Calu3 (cell line): ENCODE measurements around the gene CAPN8. TPM values are rescaled to one million over a fixed set of nuclear protein-coding genes. Genes with fewer than 3 reads are reported as not detected.

ENCODE experiments used
- BruUV-seq: library from RNA; stranded (reverse); fragments of 400-500 nt; replicated peaks from 2 replicates; lab custom pipeline; 2021; lab: Mats Ljungman, UMichigan
- CTCF ChIA-PET: fragments of 300-600 bp; sonication (Branson Sonifier 250); formaldehyde crosslinking; loops from one replicate; lab custom pipeline; 2022; ENCODE audit warnings: antibody characterized with exemption; lab: Charles Lee
- DNase-seq: peaks from one replicate; pipeline ENCODE4 v3.0.0; 2022
- H3K27ac Mint-ChIP-seq: one replicate; pipeline ENCODE4 v1.8.0; 2022; ENCODE audit warnings: mixed read lengths; ENCODE audit not compliant: unreplicated experiment
- H3K27me3 Mint-ChIP-seq: one replicate; pipeline ENCODE4 v1.8.0; 2022; ENCODE audit warnings: mixed read lengths; ENCODE audit not compliant: unreplicated experiment
- H3K36me3 Mint-ChIP-seq: one replicate; pipeline ENCODE4 v1.8.0; 2022; ENCODE audit warnings: mild to moderate bottlenecking, moderate library complexity, mixed read lengths; ENCODE audit not compliant: insufficient read depth, unreplicated experiment
- H3K4me1 Mint-ChIP-seq: one replicate; pipeline ENCODE4 v1.8.0; 2022; ENCODE audit warnings: mild to moderate bottlenecking, low read depth, mixed read lengths; ENCODE audit not compliant: unreplicated experiment
- H3K4me3 Mint-ChIP-seq: one replicate; pipeline ENCODE4 v1.8.0; 2022; ENCODE audit warnings: mild to moderate bottlenecking, low read depth, moderate library complexity, mixed read lengths; ENCODE audit not compliant: unreplicated experiment
- H3K9me3 Mint-ChIP-seq: one replicate; pipeline ENCODE4 v1.8.0; 2022; ENCODE audit warnings: low read depth, mixed read lengths; ENCODE audit not compliant: unreplicated experiment
- intact Hi-C: fragments of 100-400 bp; cut with micrococcal nuclease; formaldehyde crosslinking; loops from one replicate; pipeline ENCODE4 v1.10.0; 2022; ENCODE audit not compliant: unreplicated experiment
- total RNA-seq: library from RNA; stranded (reverse); gene quantifications from 2 replicates; pipeline ENCODE4 v1.2.3, GENCODE V29; 2022
- TF ChIP-seq, protein P1 (sequence below): fragments of 200-600 bp; IDR thresholded peaks from one replicate; pipeline ENCODE4 v1.8.0; 2022; ENCODE audit warnings: antibody characterized with exemption; ENCODE audit not compliant: unreplicated experiment

The CAPN8 gene
- total RNA-seq, 1 experiment from 2014 or later, result 108 TPM

DNA sequence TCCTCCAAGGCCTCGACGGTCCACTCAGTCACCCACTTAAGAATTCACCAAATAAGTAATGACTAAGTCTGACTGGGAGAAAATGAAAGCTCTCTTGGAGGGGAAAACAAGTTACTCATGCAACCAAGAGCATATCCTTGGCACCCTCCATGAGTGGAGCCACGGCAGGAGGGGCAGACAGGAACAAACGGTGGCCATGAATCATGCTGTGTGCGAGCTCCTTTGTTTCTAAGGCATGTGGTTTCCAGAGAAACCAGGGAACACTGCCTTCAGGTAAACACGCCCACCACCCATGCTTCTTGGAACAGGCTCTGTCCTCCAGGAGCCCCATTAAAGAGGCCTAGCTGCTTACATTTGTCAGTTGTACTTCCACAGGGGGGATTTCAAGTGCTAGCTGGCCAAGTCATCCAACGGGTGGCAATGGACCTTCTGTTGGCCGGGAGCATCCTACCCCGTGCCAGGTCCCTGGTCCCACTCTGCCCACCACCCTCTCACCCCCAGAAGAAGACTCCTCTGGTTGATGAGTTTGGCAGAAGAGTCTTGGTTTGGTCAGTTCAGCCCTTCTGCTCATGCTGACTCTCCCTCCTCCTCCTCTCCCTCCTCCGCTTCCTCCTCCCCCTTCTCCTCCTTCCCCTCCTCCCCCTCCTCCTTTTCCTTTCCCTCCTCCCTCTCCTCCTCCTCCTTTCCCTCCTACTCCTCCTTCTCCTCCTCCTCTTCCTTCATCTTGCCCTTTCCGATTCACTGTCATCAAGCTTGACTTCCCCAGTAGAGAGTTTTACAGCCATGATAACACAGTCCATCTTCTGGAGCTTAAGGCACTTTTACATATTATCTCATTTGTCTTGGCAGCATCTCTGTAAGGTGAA lies 164.7 kb downstream of the CAPN8 start:
- TF ChIP-seq, protein P1, sequence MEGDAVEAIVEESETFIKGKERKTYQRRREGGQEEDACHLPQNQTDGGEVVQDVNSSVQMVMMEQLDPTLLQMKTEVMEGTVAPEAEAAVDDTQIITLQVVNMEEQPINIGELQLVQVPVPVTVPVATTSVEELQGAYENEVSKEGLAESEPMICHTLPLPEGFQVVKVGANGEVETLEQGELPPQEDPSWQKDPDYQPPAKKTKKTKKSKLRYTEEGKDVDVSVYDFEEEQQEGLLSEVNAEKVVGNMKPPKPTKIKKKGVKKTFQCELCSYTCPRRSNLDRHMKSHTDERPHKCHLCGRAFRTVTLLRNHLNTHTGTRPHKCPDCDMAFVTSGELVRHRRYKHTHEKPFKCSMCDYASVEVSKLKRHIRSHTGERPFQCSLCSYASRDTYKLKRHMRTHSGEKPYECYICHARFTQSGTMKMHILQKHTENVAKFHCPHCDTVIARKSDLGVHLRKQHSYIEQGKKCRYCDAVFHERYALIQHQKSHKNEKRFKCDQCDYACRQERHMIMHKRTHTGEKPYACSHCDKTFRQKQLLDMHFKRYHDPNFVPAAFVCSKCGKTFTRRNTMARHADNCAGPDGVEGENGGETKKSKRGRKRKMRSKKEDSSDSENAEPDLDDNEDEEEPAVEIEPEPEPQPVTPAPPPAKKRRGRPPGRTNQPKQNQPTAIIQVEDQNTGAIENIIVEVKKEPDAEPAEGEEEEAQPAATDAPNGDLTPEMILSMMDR, result no peak
- no peak overlapping the region for H3K27ac Mint-ChIP-seq
- H3K4me1 Mint-ChIP-seq, result no peaks in the 10 kb centered on the region
- H3K36me3 Mint-ChIP-seq, result no peaks in the 10 kb centered on the region
- intact Hi-C loops, result no loop called here
- no peak overlapping the region for H3K4me3 Mint-ChIP-seq
- no TSS peak for BruUV-seq
- CTCF ChIA-PET, result interaction anchor here (0.6 to 0.7 kb wide), 3 partner anchors 35 to 274 kb away, joined by 3 to 13 read pairs (median 10); no protein-coding TSS in a partner anchor
- H3K9me3 Mint-ChIP-seq, result no peaks in the 10 kb centered on the region
- peaks cover 7% of the 10 kb centered on the region for H3K27me3 Mint-ChIP-seq
- peak; percentile 63 for DNase-seq

DNA sequence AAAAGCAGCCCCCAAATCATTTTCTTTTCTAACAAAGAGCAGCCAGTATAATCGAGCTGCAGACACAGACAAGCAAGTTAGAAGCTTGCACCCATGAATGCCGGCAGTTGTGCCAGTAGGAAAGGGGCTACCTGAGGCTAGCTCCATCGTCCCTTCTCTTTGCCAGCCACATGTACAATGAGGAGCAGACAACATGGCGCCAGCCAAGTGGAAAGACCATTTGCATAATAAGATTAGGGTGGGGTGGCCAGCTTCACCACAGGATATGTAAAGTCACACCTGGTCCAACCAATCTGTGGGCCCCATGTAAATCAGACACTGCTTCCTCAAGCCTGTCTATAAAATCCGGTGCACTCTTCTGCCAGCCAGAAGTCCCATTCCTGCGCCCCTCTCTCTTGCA lies 168.6 kb downstream of the CAPN8 start:
- BruUV-seq, result no TSS peak
- Mint-ChIP-seq H3K4me1 (no peaks in the 10 kb centered on the region), H3K4me3 (no peak overlapping the region), H3K9me3 (no peaks in the 10 kb centered on the region), H3K27me3 (peaks cover 6% of the 10 kb centered on the region), H3K27ac (no peak overlapping the region), H3K36me3 (no peaks in the 10 kb centered on the region)
- DNase-seq, result no peak
- intact Hi-C loops, result no loop called here
- CTCF ChIA-PET, result no interaction called here
- TF ChIP-seq, protein P1, result no peak

DNA sequence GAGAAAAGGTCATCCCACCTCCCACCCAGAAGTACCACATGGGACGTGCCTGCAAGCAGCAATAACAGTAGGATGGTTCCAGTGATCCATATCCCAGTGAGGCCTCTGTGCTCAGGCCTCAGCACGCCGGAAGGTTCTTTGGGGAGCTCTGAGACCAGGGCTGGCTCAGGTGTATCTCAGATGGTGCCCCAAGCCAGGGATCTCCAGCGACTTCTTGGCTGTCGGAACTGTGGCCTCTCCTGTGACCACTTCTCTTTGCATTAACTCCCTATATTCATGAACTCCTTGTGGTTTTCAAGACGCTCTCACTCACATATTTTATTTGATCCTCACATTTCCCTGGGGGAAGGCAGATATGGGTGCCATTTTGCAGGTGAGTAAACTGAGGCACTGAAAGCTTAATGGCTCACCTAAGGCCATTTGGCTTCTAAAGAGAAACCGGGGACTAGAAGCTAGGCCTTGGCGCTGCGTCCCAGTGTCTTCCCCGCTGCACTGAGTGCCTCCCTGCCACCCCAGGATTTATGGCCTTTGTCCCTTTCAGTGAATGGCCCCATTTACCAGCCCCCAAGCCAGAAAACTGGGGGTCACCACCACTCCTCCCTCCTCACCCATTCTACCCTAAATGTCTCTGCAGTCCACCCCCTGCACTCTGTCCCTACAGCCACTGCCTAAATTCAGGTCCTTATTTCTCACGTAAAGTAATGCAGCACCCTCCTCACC lies 170.4 kb downstream of the CAPN8 start:
- no TSS peak for BruUV-seq
- intact Hi-C loops, result no loop called here
- H3K4me3 Mint-ChIP-seq, result no peak overlapping the region
- no peaks in the 10 kb centered on the region for H3K36me3 Mint-ChIP-seq
- no peak overlapping the region for H3K27ac Mint-ChIP-seq
- H3K27me3 Mint-ChIP-seq, result peaks cover 13% of the 10 kb centered on the region
- no peaks in the 10 kb centered on the region for H3K4me1 Mint-ChIP-seq
- no peak for DNase-seq
- TF ChIP-seq, protein P1, result no peak
- CTCF ChIA-PET, result no interaction called here
- no peaks in the 10 kb centered on the region for H3K9me3 Mint-ChIP-seq

DNA sequence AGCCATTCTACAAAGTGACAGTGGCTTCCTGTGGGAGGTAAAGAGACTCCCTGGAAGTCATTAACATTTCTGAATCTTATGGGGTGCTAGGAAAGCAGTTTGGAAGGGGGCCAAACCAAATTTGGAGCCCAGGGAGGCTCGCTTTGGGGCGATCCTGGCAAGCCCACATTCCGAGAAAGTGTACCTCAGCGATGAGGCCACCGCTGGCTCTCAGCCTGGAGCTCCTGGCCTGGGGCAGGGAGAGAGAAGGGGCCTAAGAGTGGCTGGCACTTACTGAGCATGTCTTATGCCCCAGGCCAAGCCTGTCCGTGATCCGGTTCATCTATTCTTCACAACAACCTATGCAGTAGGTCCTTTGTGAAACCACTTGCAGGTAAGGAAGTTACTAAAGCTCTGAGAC lies 173.5 kb downstream of the CAPN8 start:
- DNase-seq, result no peak
- H3K9me3 Mint-ChIP-seq, result no peaks in the 10 kb centered on the region
- peaks cover 44% of the 10 kb centered on the region for H3K27me3 Mint-ChIP-seq
- no peak overlapping the region for H3K27ac Mint-ChIP-seq
- intact Hi-C loops, result no loop called here
- no peaks in the 10 kb centered on the region for H3K36me3 Mint-ChIP-seq
- TF ChIP-seq, protein P1, result no peak
- no TSS peak for BruUV-seq
- CTCF ChIA-PET, result no interaction called here
- no peaks in the 10 kb centered on the region for H3K4me1 Mint-ChIP-seq
- no peak overlapping the region for H3K4me3 Mint-ChIP-seq

Other genes starting within 250 kb of the CAPN8 start
- gene CAPN2, start 46.8 kb upstream of the CAPN8 start, total RNA-seq, result 250 and 266 TPM in 2 replicates
- 59.5 and 66.4 TPM in 2 replicates for gene TP53BP2, start 180.2 kb upstream of the CAPN8 start, total RNA-seq